ENCODE data around the gene FRMD5.

- TF ChIP-seq CTCF (optimal IDR thresholded peaks at IDR 0.05 in 1 of 3, IDR thresholded peaks at IDR 0.05 in 1 of 3, conservative IDR thresholded peaks at IDR 0.05 in 1 of 3; ENCODE audit: extremely low read depth in 1 of 3, insufficient read depth in 2 of 3, low read length in 3 of 3), result no peak
- no peak for TF ChIP-seq EZH2 (IDR thresholded peaks at IDR 0.05; ENCODE audit: low read length)
Observed at GRCh38 chr15:44188795-44189194, 6.3 kb downstream of the FRMD5 start.

Measured in keratinocyte (primary cell).